Aorta (tissue), 5 donors: ENCODE results near the gene AXDND1. TPM values are rescaled to one million over a fixed set of nuclear protein-coding genes. Genes with fewer than 3 reads are reported as not detected.

Experiments used
- ATAC-seq: fragments of 200-7000 bp; cut with Tn5 transposase; one replicate; pipeline ENCODE4 v1.9.1; 2022; ENCODE audit warnings: moderate library complexity; ENCODE audit not compliant: low FRiP score
- DNase-seq, 2 donors: peaks; one replicate each; pipeline ENCODE4 v3.0.0-alpha.2; 2020
- H3K27ac ChIP-seq, 2 donors: one replicate each; pipeline ENCODE4 v1.5.1; 2013; ENCODE audit warnings: low read length in 2 of 2, mild to moderate bottlenecking in 2 of 2, moderate library complexity in 2 of 2, control low read depth in 1 of 2, inconsistent platforms in 1 of 2, low read depth in 1 of 2
- H3K27me3 ChIP-seq, 2 donors: one replicate each; pipeline ENCODE4 v1.6.1; 2013; ENCODE audit warnings: control low read depth in 1 of 2, low read length in 1 of 2, mild to moderate bottlenecking in 1 of 2, moderate library complexity in 1 of 2; ENCODE audit not compliant: insufficient read depth in 2 of 2, control insufficient read depth in 1 of 2
- H3K36me3 ChIP-seq, 2 donors: one replicate each; pipeline ENCODE4 v1.6.1; 2013; ENCODE audit warnings: control low read depth in 1 of 2, low read length in 1 of 2, mild to moderate bottlenecking in 1 of 2; ENCODE audit not compliant: insufficient read depth in 2 of 2, control insufficient read depth in 1 of 2
- H3K4me1 ChIP-seq, 2 donors: one replicate each; pipeline ENCODE4 v1.6.1; 2013; ENCODE audit warnings: low read length in 2 of 2, control low read depth in 1 of 2, mild to moderate bottlenecking in 1 of 2, moderate library complexity in 1 of 2; ENCODE audit not compliant: insufficient read depth in 2 of 2, control insufficient read depth in 1 of 2
- H3K4me3 ChIP-seq, 2 donors: one replicate each; pipeline ENCODE4 v1.5.1; 2013; ENCODE audit warnings: low read length in 2 of 2, control low read depth in 1 of 2, mild to moderate bottlenecking in 1 of 2
- H3K9me3 ChIP-seq: one replicate; pipeline ENCODE4 v1.6.1; 2013; ENCODE audit warnings: mild to moderate bottlenecking, low read length; ENCODE audit not compliant: control insufficient read depth
- WGBS, 2 donors: extraction: QIAGEN DNeasy Blood & Tissue Kit; methylation state at CpG; one replicate each; pipeline ENCODE4 v1.1.7; 2013; 5-methylcytosine and 5-hydroxymethylcytosine counted together
- intact Hi-C, 2 donors: fragments of 100-400 bp; cut with DNase I; formaldehyde crosslinking; loops; one replicate each; pipeline versions ENCODE4 v1.14.2 to v1.15.0; 2022
- polyA plus RNA-seq, 2 donors: library from polyadenylated mRNA; stranded (reverse); fragments of 200-250 nt; gene quantifications; one replicate each; pipeline ENCODE4 v1.2.3, GENCODE V29; 2013
- total RNA-seq, 2 donors: library from RNA; stranded (reverse); fragmentation: NEBNext Ultra II Directional; extraction: Animal tissue kit (Norgen Biotek cat#: 25700); gene quantifications; one replicate each; pipeline ENCODE4 v1.2.1, GENCODE V29; 2021
- donor health status: healthy with polysubstance abuse.
- donor health status: Bipolar disorder and iron deficiency.
- donor health status: DM: no; HTN: no; CAD: no.
- donor health status: DM: no; HTN: no; CAD: no.
- donor health status: DM: yes; HTN: yes; CAD: no.

Gene AXDND1
- total and polyA plus RNA-seq, 4 donors = not detected

- peaks cover 8% of the 10 kb centered on the region for H3K9me3 ChIP-seq
- WGBS, 2 donors = 61 to 72% methylated on average over 3 of the region's 3 CpGs
- intact Hi-C loops = no loop called here
- no peak overlapping the region for H3K4me3 ChIP-seq
- no peaks in the 10 kb centered on the region for H3K27me3 ChIP-seq
- no peaks in the 10 kb centered on the region for H3K4me1 ChIP-seq
- no peak for ATAC-seq
- no peak for DNase-seq
- no peak overlapping the region for H3K27ac ChIP-seq
- H3K36me3 ChIP-seq = no peaks in the 10 kb centered on the region
Measured at GRCh38 chr1:179474713-179475112, 108.9 kb downstream of the AXDND1 start.

- peaks cover 8% of the 10 kb centered on the region for H3K9me3 ChIP-seq
- no peaks in the 10 kb centered on the region for H3K27me3 ChIP-seq
- intact Hi-C loops = no loop called here
- no peaks in the 10 kb centered on the region for H3K36me3 ChIP-seq
- no peak overlapping the region for H3K4me3 ChIP-seq
- DNase-seq = no peak
- no peaks in the 10 kb centered on the region for H3K4me1 ChIP-seq
- WGBS, 2 donors = 25 to 36% methylated on average over 2 of the region's 2 CpGs
- no peak overlapping the region for H3K27ac ChIP-seq
- no peak for ATAC-seq
Measured at GRCh38 chr1:179476484-179476883, 110.7 kb downstream of the AXDND1 start.

- peaks cover 8% of the 10 kb centered on the region for H3K9me3 ChIP-seq
- ATAC-seq (no peak), DNase-seq (no peak)
- no peaks in the 10 kb centered on the region for H3K4me1 ChIP-seq
- 13 to 16% methylated on average over 1 of the region's 1 CpG for WGBS, 2 donors
- H3K36me3 ChIP-seq = no peaks in the 10 kb centered on the region
- intact Hi-C loops = no loop called here
- no peak overlapping the region for H3K4me3 ChIP-seq
- H3K27ac ChIP-seq = no peak overlapping the region
- no peaks in the 10 kb centered on the region for H3K27me3 ChIP-seq
Measured at GRCh38 chr1:179478370-179478769, 112.6 kb downstream of the AXDND1 start.

- H3K4me1 ChIP-seq = peaks cover 0 to 2% of the 10 kb centered on the region in 2 donors
- H3K27me3 ChIP-seq = peaks cover 0 to 2% of the 10 kb centered on the region in 2 donors
- ATAC-seq (no peak), DNase-seq (no peak)
- WGBS, 2 donors = 53 to 55% methylated on average over 1 of the region's 1 CpG
- H3K4me3 ChIP-seq = no peak overlapping the region
- H3K9me3 ChIP-seq = peaks cover 2% of the 10 kb centered on the region
- intact Hi-C loops = no loop called here
- H3K27ac ChIP-seq = no peak overlapping the region
- H3K36me3 ChIP-seq = no peaks in the 10 kb centered on the region
Measured at GRCh38 chr1:179490611-179491010, 124.8 kb downstream of the AXDND1 start.

GRCh38 chr1:179493323-179493722 lies 127.6 kb downstream of the AXDND1 start:
- H3K4me3 ChIP-seq = no peak overlapping the region
- H3K36me3 ChIP-seq = no peaks in the 10 kb centered on the region
- no peak overlapping the region for H3K27ac ChIP-seq
- peaks cover 0 to 2% of the 10 kb centered on the region in 2 donors for H3K4me1 ChIP-seq
- peaks cover 2% of the 10 kb centered on the region for H3K9me3 ChIP-seq
- ATAC-seq (no peak), DNase-seq (no peak)
- peaks cover 0 to 2% of the 10 kb centered on the region in 2 donors for H3K27me3 ChIP-seq
- intact Hi-C loops = no loop called here
- 46 to 49% methylated on average over 2 of the region's 2 CpGs for WGBS, 2 donors

- Histone ChIP-seq H3K36me3 (no peaks in the 10 kb centered on the region), H3K27ac (no peak overlapping the region), H3K4me3 (no peak overlapping the region), H3K27me3 (no peaks in the 10 kb centered on the region), H3K4me1 (no peaks in the 10 kb centered on the region), H3K9me3 (no peaks in the 10 kb centered on the region)
- intact Hi-C loops = no loop called here
- ATAC-seq (no peak), DNase-seq (no peak)
- 85 to 91% methylated on average over 6 of the region's 6 CpGs for WGBS, 2 donors
Measured at GRCh38 chr1:179506199-179506598, 140.4 kb downstream of the AXDND1 start.

GRCh38 chr1:179509384-179509783 lies 143.6 kb downstream of the AXDND1 start:
- ATAC-seq (no peak), DNase-seq (no peak)
- Histone ChIP-seq H3K27ac (no peak overlapping the region), H3K27me3 (no peaks in the 10 kb centered on the region), H3K4me3 (no peak overlapping the region), H3K9me3 (no peaks in the 10 kb centered on the region), H3K36me3 (no peaks in the 10 kb centered on the region), H3K4me1 (no peaks in the 10 kb centered on the region)
- 83 to 88% methylated on average over 4 of the region's 4 CpGs for WGBS, 2 donors
- intact Hi-C loops = no loop called here

GRCh38 chr1:179510038-179510437 lies 144.3 kb downstream of the AXDND1 start:
- Histone ChIP-seq H3K36me3 (no peaks in the 10 kb centered on the region), H3K27ac (no peak overlapping the region), H3K27me3 (no peaks in the 10 kb centered on the region), H3K9me3 (no peaks in the 10 kb centered on the region), H3K4me1 (no peaks in the 10 kb centered on the region), H3K4me3 (no peak overlapping the region)
- WGBS, 2 donors = 41 to 45% methylated on average over 2 of the region's 2 CpGs
- ATAC-seq (no peak), DNase-seq (no peak)
- intact Hi-C loops = no loop called here

GRCh38 chr1:179516976-179517705 lies 151.4 kb downstream of the AXDND1 start:
- no peak for ATAC-seq
- no peak overlapping the region for H3K4me3 ChIP-seq
- H3K9me3 ChIP-seq = peaks cover 2% of the 10 kb centered on the region
- H3K36me3 ChIP-seq = no peaks in the 10 kb centered on the region
- H3K27me3 ChIP-seq = no peaks in the 10 kb centered on the region
- 68 to 75% methylated on average over 11 of the region's 11 CpGs for WGBS, 2 donors
- H3K27ac ChIP-seq = no peak overlapping the region
- H3K4me1 ChIP-seq = no peaks in the 10 kb centered on the region
- no peak for DNase-seq
- intact Hi-C loops = no loop called here
